CD4-positive, alpha-beta T cell treated with Interleukin-6 for 4 hours (primary cell): ENCODE results near the gene TPP1.

Source experiments
- DNase-seq: peaks from one replicate; pipeline ENCODE4 v3.0.0-alpha.2; 2020; ENCODE audit warnings: mixed read lengths

The TPP1 gene

GRCh38 chr11:6611092-6611962 lies 7.9 kb downstream of the TPP1 start:
- peak; percentile 48 for DNase-seq

GRCh38 chr11:6610591-6610990 lies 8.6 kb downstream of the TPP1 start:
- no peak for DNase-seq

- DNase-seq = no peak
Observed at GRCh38 chr11:6609502-6610015, 9.7 kb downstream of the TPP1 start.

- DNase-seq = no peak
Observed at GRCh38 chr11:6608726-6609501, 10.3 kb downstream of the TPP1 start.

DNA sequence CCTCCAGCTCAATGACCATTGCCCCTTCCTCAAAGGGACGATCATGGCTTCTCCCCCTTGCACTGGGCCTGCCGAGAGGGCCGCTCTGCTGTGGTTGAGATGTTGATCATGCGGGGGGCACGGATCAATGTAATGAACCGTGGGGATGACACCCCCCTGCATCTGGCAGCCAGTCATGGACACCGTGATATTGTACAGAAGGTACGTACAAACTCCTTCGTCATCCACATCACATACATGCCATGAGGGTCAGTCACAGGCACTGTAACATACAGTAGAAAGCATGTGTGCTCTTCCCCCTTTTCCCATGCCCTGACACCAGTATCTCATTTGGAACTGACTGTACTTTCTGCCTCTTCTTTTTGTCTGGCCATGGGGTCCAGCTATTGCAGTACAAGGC lies 11.2 kb downstream of the TPP1 start:
- DNase-seq = no peak

GRCh38 chr11:6607190-6607795 lies 11.9 kb downstream of the TPP1 start:
- DNase-seq = no peak

GRCh38 chr11:6606471-6607189 lies 12.6 kb downstream of the TPP1 start:
- peak; percentile 54 for DNase-seq

GRCh38 chr11:6604790-6605189 lies 14.4 kb downstream of the TPP1 start:
- no peak for DNase-seq

DNA sequence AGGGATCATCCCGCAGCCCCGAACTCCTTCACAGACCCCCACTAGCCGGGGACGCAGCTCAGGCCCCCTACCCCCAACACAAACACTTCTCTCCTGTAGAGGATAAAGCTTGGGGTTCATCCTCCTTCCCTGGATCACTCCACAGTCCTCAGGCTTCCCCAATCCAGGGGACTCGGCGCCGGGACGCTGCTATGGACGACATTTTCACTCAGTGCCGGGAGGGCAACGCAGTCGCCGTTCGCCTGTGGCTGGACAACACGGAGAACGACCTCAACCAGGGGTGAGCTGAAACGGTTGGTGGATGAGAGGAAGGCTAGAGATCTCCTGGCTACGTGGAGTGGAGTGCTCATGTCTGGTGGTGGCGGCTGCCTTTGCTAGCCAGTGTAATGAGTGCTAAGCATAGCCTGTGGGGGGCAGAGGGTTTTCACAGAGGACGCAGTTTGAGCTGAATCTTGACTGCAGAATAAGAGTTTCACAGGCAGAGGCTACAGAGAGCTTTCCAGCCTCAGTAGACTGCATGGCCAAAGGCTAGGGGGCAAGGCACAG lies 15.1 kb downstream of the TPP1 start:
- peak; percentile 71 for DNase-seq

- DNase-seq = peak; percentile 89
Observed at GRCh38 chr11:6603287-6604080, 15.7 kb downstream of the TPP1 start, which contains the start of the genes ILK and RRP8. Gene ILK, plus strand, starts transcription at chr11:6603774. Its CDS starts 498 bp downstream, at chr11:6604272. Gene RRP8, minus strand, starts transcription at chr11:6603616. Its CDS starts 114 bp downstream, at chr11:6603502.

DNA sequence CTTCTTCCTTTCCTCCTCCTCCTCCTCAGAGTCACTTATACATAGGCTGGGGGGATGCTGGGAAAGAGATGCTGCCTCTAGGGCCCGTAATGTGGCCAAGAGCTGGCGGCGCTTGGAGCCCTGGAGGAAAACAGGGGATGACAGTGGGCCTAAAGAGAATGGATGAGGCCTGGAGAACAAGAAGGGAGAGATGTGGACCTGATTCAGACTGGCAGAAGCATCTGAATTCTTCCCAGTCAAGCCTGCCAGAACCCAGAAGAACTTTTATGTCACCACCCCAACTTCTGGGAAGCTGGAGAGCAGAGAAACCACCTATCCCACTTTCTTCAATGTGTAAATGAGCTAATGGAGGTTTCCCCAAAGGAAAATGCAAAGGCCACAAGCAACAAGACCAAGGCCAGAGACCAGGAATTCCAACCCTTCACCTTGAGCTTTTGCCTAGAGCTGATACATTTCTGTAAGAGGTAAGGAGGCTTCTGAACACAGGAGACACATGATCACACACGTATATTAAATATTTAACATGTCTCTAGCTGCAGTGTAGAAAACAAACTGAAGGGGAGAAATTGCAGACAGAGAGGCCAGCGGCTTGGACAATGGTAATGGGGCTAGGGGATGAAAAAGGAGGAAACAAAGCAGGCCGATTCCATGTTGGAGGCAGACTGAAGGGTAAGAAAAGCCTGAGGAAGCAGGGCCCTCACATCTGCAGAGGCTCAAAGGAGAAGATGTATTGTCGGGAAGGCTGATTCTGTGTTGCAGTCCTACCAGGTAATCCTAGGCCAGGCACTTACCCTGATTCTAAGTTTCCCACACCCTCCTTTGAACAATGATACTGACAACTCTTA lies 16.9 kb downstream of the TPP1 start:
- DNase-seq = no peak

GRCh38 chr11:6601041-6601461 lies 18.2 kb downstream of the TPP1 start:
- DNase-seq = no peak

DNA sequence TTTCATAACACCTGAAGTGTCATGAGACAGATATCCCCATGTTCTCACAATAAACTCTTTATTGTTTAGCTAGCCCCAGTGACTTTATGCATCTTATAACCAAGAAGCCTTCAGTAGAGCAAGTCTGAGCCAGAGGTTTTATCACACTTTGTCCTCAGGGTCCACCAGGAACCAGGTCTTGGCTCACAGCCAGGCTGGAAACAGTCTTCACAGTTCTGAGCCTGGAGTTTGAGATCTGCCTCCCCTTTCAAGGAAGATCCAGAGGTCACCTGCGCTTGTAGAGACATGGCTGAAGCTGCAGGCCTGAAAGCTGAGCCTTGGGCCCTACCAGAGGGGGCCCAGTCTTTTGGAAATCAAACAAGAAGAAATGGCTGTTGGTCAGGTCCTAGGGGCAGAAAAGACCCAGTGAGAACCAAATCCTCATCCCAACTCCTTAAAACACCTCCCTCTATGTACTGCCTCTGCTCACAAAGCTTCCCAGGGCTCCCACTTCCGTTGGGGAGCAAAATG lies 19.3 kb downstream of the TPP1 start:
- DNase-seq = no peak

DNA sequence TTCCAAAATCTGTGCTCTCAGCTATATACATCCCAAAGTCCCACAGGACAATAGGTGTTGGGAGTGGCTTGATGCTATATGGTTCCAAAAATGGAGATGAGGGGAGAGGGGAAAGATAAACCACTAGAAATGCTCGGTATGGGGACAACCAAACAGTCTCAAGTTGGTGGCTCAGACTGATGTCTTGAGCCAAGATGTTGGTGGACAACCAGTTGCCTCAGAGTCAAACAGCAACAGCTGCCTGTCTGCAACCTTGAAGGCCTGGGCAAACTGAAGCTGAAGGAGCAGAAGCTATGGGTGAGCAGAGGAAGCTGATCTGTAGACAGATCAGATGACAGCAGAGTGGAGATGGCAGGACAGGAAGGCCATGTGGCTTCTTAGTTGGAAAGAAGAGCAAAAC lies 19.8 kb downstream of the TPP1 start:
- no peak for DNase-seq

GRCh38 chr11:6598555-6598954 lies 20.7 kb downstream of the TPP1 start:
- DNase-seq = no peak

GRCh38 chr11:6596239-6596877 lies 22.9 kb downstream of the TPP1 start:
- no peak for DNase-seq

- DNase-seq = no peak
Observed at GRCh38 chr11:6594142-6594768, 25.0 kb downstream of the TPP1 start.

DNA sequence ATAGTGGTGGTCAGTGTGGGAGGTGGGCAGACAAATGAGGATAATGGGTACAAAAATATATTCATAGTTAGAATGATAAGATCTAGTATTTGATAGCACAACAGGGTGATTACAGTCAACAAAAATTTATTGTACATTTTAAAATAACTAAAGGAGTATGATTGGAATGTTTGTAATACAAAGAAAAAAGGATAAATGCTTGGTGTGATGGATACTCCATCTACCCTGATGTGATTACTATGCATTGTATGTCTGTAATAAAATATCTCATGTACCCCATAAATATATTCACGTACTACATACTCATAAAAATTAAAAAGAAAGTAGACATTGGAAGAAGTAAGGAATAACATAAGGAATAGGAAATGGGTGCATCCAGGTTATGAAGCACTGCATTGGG lies 31.2 kb downstream of the TPP1 start:
- DNase-seq = no peak

- DNase-seq = no peak
Observed at GRCh38 chr11:6587360-6587953, 31.8 kb downstream of the TPP1 start.
